Measurements from ENCODE around the gene CFAP45.

The CFAP45 gene

DNA sequence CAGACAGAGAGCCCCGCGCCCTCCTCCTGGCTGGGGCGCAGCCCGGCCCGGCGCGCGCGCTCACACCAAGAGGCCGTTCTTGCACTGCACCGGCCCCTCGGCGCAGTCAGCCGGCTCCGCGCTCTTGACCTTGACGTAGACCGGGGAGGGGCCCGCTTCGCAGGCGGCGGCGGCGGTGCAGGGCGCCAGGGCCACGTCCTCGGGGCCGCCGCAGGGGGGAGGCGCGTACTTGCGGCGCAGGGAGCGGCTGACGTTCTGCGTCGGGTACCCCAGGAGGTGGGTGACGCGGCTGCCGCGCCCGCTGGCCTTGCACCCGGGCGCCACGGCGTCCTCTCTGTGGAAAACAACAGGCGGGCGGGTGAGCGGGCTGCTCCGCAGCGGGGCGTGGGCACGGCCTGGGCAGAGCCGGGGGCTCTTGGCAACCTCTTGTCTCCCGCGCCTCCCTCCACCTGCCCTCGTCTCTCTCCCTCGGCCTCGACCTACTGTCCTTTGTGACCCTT, 45.2 kb downstream of the CFAP45 start:
- H3K36me3 ChIP-seq (ENCODE audit: control insufficient read depth in 5 of 5, insufficient read depth in 5 of 5, low read length in 5 of 5) = no peaks in the 10 kb centered on the region

DNA sequence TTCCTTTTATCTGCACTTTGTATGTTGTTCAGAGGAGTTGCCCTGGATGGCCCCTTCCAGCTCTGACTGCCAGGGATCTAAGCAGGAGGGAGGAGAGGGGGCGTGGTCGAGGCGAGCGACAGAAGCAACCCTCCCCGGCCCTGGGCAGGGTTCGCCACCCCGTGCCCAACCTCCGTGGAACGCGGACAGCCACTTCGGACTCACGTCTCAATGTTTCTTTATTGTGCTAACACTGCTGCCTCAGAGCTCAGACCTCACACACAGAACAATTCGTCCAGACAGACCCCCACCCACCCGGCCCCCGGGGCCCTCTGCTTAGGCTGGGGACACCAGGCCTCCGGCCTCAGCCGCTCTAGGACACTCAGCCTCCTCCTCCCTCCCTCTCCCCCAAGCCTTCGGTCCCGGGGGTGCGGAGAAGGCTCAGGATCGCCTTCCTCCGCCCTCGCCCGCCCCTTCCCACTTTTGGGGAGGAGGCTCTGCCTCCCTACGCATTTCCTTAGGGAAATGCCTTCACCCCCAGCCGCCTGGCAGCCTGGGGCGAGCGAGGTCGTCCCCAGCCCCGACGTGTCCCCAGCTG, 45.8 kb downstream of the CFAP45 start:
- Histone ChIP-seq H3K9ac (ENCODE audit: low read length in 5 of 5) (peak overlapping the region; percentile 38 to 77 (median 68)), H3K4me3 (ENCODE audit: low read depth in 1 of 5, low read length in 5 of 5) (peak overlapping the region in 4 of 5 donors; percentile 70 to 81 (median 76)), H3K27ac (ENCODE audit: low read depth, low read length) (peak overlapping the region; percentile 58), H3K27me3 (ENCODE audit: control insufficient read depth in 5 of 5, insufficient read depth in 4 of 5, low read length in 5 of 5) (no peaks in the 10 kb centered on the region), H3K9me3 (ENCODE audit: control insufficient read depth in 5 of 5, low read length in 5 of 5) (no peaks in the 10 kb centered on the region), H3K4me1 (ENCODE audit: control insufficient read depth in 5 of 5, insufficient read depth in 5 of 5, low read length in 5 of 5) (peaks cover 0 to 24% (median 15%) of the 10 kb centered on the region in 5 donors), H3K36me3 (ENCODE audit: control insufficient read depth in 5 of 5, insufficient read depth in 5 of 5, low read length in 5 of 5) (no peaks in the 10 kb centered on the region)

More for the DNA sequence above, 45.2 kb downstream of the CFAP45 start:
- peak overlapping the region; percentile 59 to 81 (median 72) for H3K4me3 ChIP-seq (ENCODE audit: low read depth in 1 of 5, low read length in 5 of 5)
- H3K4me1 ChIP-seq (ENCODE audit: control insufficient read depth in 5 of 5, insufficient read depth in 5 of 5, low read length in 5 of 5) = peaks cover 0 to 24% (median 15%) of the 10 kb centered on the region in 5 donors
- peak overlapping the region; percentile 38 to 77 (median 68) for H3K9ac ChIP-seq (ENCODE audit: low read length in 5 of 5)
- H3K27ac ChIP-seq (ENCODE audit: low read depth, low read length) = peak overlapping the region; percentile 58
- no peaks in the 10 kb centered on the region for H3K27me3 ChIP-seq (ENCODE audit: control insufficient read depth in 5 of 5, insufficient read depth in 4 of 5, low read length in 5 of 5)
- H3K9me3 ChIP-seq (ENCODE audit: control insufficient read depth in 5 of 5, low read length in 5 of 5) = no peaks in the 10 kb centered on the region

DNA sequence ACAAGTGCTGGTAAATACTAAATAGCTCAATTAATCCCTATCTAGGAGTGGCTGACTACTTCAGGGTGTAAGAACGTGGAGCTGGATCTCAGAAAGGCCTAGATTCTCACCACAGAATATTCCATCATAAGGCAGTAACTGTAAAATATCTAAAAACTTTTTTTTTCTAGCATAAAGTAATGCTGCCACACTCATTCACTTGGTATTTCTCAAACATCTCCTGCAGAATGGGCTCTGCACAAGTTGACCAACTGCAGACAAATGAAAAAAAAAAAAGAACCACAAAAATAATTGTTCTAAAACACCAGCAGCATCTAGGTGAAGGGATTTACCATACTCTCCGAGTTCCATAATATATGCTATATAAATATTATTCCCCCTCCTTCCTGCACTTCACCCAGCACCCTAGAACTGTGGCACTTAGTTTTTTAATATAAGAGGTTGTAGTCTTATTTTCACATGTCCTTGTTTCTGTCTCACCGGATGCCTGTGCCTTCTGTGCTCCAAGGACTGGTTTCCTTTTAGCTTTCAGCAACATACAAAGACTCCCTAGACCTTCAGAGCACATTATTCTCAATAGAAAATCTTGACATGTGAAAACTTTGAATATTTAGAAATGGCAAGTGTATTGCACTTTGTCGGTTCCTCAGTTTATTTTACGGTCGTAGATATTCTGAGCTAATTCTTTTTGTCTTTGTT, 46.4 kb downstream of the CFAP45 start:
- no peaks in the 10 kb centered on the region for H3K36me3 ChIP-seq (ENCODE audit: control insufficient read depth in 5 of 5, insufficient read depth in 5 of 5, low read length in 5 of 5)
- no peaks in the 10 kb centered on the region for H3K27me3 ChIP-seq (ENCODE audit: control insufficient read depth in 5 of 5, insufficient read depth in 4 of 5, low read length in 5 of 5)
- no peaks in the 10 kb centered on the region for H3K9me3 ChIP-seq (ENCODE audit: control insufficient read depth in 5 of 5, low read length in 5 of 5)
- H3K4me3 ChIP-seq (ENCODE audit: low read depth in 1 of 5, low read length in 5 of 5) = peak overlapping the region in 4 of 5 donors; percentile 70 to 81 (median 76)
- H3K9ac ChIP-seq (ENCODE audit: low read length in 5 of 5) = peak overlapping the region; percentile 38 to 77 (median 68)
- H3K4me1 ChIP-seq (ENCODE audit: control insufficient read depth in 5 of 5, insufficient read depth in 5 of 5, low read length in 5 of 5) = peaks cover 0 to 24% (median 15%) of the 10 kb centered on the region in 5 donors
- peak overlapping the region; percentile 58 for H3K27ac ChIP-seq (ENCODE audit: low read depth, low read length)

DNA sequence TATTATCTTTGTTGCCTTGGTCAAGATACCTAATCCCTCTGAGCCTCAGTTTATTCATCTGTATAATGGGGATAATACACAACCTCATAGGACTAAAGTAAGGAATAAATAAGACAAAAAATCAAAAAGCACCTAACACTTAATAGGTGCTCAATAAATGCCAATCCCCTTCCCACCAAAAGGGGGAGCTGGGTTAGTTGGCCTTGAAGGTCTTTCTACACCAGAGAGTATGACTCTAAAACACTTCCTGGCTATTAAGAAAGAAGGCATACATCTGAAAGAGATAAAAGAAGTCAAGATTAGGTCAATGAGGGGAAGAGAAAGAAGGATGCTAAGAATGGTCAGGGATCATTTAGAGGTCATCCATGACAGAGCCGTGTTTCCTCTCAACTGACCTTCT, 48.6 kb downstream of the CFAP45 start:
- no peaks in the 10 kb centered on the region for H3K27me3 ChIP-seq (ENCODE audit: control insufficient read depth in 5 of 5, insufficient read depth in 4 of 5, low read length in 5 of 5)
- peaks cover 0 to 24% (median 15%) of the 10 kb centered on the region in 5 donors for H3K4me1 ChIP-seq (ENCODE audit: control insufficient read depth in 5 of 5, insufficient read depth in 5 of 5, low read length in 5 of 5)
- no peak overlapping the region for H3K27ac ChIP-seq (ENCODE audit: low read depth, low read length)
- no peaks in the 10 kb centered on the region for H3K9me3 ChIP-seq (ENCODE audit: control insufficient read depth in 5 of 5, low read length in 5 of 5)
- H3K9ac ChIP-seq (ENCODE audit: low read length in 5 of 5) = no peak overlapping the region
- no peaks in the 10 kb centered on the region for H3K36me3 ChIP-seq (ENCODE audit: control insufficient read depth in 5 of 5, insufficient read depth in 5 of 5, low read length in 5 of 5)
- H3K4me3 ChIP-seq (ENCODE audit: low read depth in 1 of 5, low read length in 5 of 5) = no peak overlapping the region

DNA sequence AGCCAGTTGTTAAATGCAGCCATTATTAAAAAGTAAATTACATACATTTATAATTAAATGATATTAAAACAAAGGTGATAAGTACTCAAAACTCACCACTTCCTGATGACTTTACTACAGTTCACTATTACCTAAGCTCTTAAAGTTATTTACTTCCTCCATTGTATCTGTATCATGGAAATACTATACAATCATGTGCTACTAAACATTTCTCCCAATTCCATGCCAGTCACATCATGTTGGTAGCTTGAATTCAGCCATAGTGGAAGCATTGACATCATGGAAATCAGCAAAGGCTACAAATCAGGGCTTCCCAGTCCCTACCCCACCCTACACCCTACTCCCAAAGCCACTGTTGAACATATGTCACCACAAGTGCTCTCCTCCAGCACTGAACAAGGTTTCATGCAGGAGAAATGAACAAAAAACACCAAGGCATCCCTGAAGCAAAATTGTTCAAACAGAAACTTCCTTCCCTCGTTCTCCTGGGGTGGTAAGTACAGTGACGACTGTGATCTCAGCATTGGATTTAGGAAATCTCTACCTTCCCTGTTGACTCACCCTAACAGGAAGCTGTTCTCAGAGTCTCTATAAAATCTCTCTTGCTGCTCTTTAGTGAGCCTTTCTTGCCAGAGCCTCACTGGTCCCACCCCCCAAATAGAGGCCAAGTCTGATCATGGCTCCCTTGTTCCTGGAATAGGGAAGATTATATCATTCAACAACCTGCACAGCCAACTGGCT, 50.2 kb downstream of the CFAP45 start:
- Histone ChIP-seq H3K27me3 (ENCODE audit: control insufficient read depth in 5 of 5, insufficient read depth in 4 of 5, low read length in 5 of 5) (no peaks in the 10 kb centered on the region), H3K27ac (ENCODE audit: low read depth, low read length) (no peak overlapping the region), H3K36me3 (ENCODE audit: control insufficient read depth in 5 of 5, insufficient read depth in 5 of 5, low read length in 5 of 5) (no peaks in the 10 kb centered on the region), H3K9me3 (ENCODE audit: control insufficient read depth in 5 of 5, low read length in 5 of 5) (no peaks in the 10 kb centered on the region), H3K4me1 (ENCODE audit: control insufficient read depth in 5 of 5, insufficient read depth in 5 of 5, low read length in 5 of 5) (peaks cover 0 to 15% (median 7%) of the 10 kb centered on the region in 5 donors), H3K4me3 (ENCODE audit: low read depth in 1 of 5, low read length in 5 of 5) (no peak overlapping the region), H3K9ac (ENCODE audit: low read length in 5 of 5) (no peak overlapping the region)

DNA sequence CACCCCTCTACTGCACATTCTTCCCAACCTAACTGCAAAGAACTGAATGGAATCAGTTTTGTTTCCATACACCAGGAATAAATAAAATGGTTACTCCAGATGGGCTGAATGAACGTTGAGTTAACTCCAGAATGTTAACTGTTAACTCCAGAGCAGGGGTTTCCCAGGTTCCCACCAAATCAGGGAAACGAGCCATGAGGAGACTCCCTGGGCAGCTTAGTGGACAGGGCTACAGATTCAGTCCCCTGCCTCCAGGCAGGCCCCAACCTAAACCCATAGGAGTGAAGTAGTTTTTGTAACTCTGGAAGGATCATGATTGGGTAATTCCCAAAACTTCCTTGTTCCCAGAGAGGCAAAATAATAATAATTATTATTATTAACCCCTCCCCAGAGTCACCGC, 51.6 kb downstream of the CFAP45 start:
- no peaks in the 10 kb centered on the region for H3K27me3 ChIP-seq (ENCODE audit: control insufficient read depth in 5 of 5, insufficient read depth in 4 of 5, low read length in 5 of 5)
- no peak overlapping the region for H3K27ac ChIP-seq (ENCODE audit: low read depth, low read length)
- no peaks in the 10 kb centered on the region for H3K9me3 ChIP-seq (ENCODE audit: control insufficient read depth in 5 of 5, low read length in 5 of 5)
- H3K36me3 ChIP-seq (ENCODE audit: control insufficient read depth in 5 of 5, insufficient read depth in 5 of 5, low read length in 5 of 5) = no peaks in the 10 kb centered on the region
- no peak overlapping the region for H3K4me3 ChIP-seq (ENCODE audit: low read depth in 1 of 5, low read length in 5 of 5)
- H3K9ac ChIP-seq (ENCODE audit: low read length in 5 of 5) = no peak overlapping the region
- H3K4me1 ChIP-seq (ENCODE audit: control insufficient read depth in 5 of 5, insufficient read depth in 5 of 5, low read length in 5 of 5) = peaks cover 0 to 2% (median 0%) of the 10 kb centered on the region in 5 donors

DNA sequence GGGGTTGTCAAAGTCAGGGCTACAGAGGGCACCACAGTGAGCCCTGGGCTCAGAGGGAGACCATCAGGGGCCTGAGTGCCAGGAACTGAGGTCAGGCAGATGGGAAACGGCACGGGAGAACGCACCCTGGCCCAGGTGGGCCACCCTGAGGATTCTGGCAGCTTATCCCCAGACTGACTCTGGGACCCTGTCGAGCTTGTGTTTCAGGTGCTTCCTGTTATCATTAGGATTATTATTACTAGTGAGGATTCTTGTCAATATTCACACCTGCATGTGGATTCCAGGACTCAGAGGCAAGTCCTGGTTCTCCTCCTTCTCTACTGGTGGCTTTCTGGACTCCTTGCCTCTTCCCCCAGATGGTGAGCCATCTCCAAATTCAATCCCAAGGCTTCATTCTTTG, 52.7 kb downstream of the CFAP45 start:
- H3K36me3 ChIP-seq (ENCODE audit: control insufficient read depth in 5 of 5, insufficient read depth in 5 of 5, low read length in 5 of 5) = no peaks in the 10 kb centered on the region
- H3K4me1 ChIP-seq (ENCODE audit: control insufficient read depth in 5 of 5, insufficient read depth in 5 of 5, low read length in 5 of 5) = no peaks in the 10 kb centered on the region
- H3K9me3 ChIP-seq (ENCODE audit: control insufficient read depth in 5 of 5, low read length in 5 of 5) = no peaks in the 10 kb centered on the region
- no peak overlapping the region for H3K4me3 ChIP-seq (ENCODE audit: low read depth in 1 of 5, low read length in 5 of 5)
- no peak overlapping the region for H3K27ac ChIP-seq (ENCODE audit: low read depth, low read length)
- no peaks in the 10 kb centered on the region for H3K27me3 ChIP-seq (ENCODE audit: control insufficient read depth in 5 of 5, insufficient read depth in 4 of 5, low read length in 5 of 5)
- no peak overlapping the region for H3K9ac ChIP-seq (ENCODE audit: low read length in 5 of 5)

DNA sequence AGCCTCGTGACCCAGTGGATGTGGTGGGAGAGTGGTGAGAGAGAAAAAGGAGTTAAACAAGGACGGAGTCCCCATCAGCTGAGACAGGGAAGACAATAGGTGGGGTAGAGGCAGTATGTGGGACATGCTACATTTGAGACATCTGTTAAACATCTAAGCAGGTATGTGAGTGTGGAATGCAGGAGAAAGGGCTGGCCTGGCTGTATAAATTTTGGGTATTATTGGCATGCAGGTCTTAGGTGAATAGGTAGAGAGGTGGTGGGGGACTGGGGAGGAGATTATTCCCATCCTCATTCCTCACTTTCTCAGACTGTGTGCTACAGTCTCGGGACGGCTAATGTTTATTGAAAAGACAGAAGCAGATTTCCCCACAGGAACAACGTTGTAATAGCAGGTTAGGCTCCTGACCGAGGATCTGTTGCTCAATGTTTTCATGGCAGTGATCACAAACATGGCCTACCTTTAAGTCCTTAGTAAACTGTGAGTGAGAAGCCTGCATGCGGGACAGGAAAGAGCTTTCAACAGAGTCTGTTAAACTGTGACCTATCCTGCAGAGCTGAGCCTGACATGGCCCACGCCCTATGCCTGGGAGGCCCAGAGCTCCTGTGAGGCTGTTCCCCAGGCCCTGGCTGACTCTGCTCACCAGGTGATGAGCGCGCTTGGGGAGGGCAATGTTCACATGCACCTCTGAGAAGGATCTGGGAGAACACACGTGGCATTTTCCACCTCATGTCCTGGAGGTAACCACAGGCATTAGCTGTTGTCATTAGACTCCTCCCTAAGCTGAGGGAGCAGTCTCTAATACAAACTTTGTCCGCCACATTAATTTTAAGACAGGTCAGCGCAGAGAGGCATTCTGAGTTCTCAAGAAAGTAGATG, 54.0 kb downstream of the CFAP45 start:
- Histone ChIP-seq H3K36me3 (ENCODE audit: control insufficient read depth in 5 of 5, insufficient read depth in 5 of 5, low read length in 5 of 5) (no peaks in the 10 kb centered on the region), H3K27ac (ENCODE audit: low read depth, low read length) (no peak overlapping the region), H3K9ac (ENCODE audit: low read length in 5 of 5) (no peak overlapping the region), H3K27me3 (ENCODE audit: control insufficient read depth in 5 of 5, insufficient read depth in 4 of 5, low read length in 5 of 5) (no peaks in the 10 kb centered on the region), H3K4me3 (ENCODE audit: low read depth in 1 of 5, low read length in 5 of 5) (no peak overlapping the region), H3K9me3 (ENCODE audit: control insufficient read depth in 5 of 5, low read length in 5 of 5) (no peaks in the 10 kb centered on the region), H3K4me1 (ENCODE audit: control insufficient read depth in 5 of 5, insufficient read depth in 5 of 5, low read length in 5 of 5) (no peaks in the 10 kb centered on the region)

DNA sequence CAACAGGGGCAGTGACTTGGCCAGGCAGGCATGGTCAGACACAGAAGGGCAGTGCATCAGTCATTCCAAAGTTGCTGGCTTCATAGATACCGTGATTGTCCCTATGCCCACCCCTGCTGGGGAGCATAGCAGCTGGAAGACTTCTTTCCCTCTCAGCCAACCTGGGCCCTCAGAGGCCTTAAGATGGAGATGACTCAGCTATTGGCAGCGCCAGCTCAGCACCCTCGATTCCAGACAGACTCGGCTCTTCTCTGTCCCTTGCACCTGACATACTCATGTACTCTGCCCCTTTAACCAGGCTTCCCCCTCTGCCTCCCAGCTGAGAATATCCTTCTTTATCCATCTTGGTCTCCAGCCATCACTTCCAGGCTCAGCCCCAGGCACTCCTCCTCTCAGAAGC, 56.5 kb downstream of the CFAP45 start:
- H3K27ac ChIP-seq (ENCODE audit: low read depth, low read length) = no peak overlapping the region
- no peak overlapping the region for H3K9ac ChIP-seq (ENCODE audit: low read length in 5 of 5)
- H3K4me1 ChIP-seq (ENCODE audit: control insufficient read depth in 5 of 5, insufficient read depth in 5 of 5, low read length in 5 of 5) = no peaks in the 10 kb centered on the region
- H3K4me3 ChIP-seq (ENCODE audit: low read depth in 1 of 5, low read length in 5 of 5) = no peak overlapping the region
- no peaks in the 10 kb centered on the region for H3K27me3 ChIP-seq (ENCODE audit: control insufficient read depth in 5 of 5, insufficient read depth in 4 of 5, low read length in 5 of 5)
- H3K9me3 ChIP-seq (ENCODE audit: control insufficient read depth in 5 of 5, low read length in 5 of 5) = no peaks in the 10 kb centered on the region
- peaks cover 0 to 9% (median 0%) of the 10 kb centered on the region in 5 donors for H3K36me3 ChIP-seq (ENCODE audit: control insufficient read depth in 5 of 5, insufficient read depth in 5 of 5, low read length in 5 of 5)
